A204.1 (cell line): ENCODE data around the gene MAP3K20.
"Not testable (repeated sequence)": the region's sequence is repeated elsewhere in the genome, so short reads cannot be mapped to it uniquely, and the experiment has no call there.

ENCODE experiments used
- FAIRE-seq: peaks from 2 replicates; lab custom pipeline; 2012; peaks lifted over from hg19 to GRCh38; lab: Jason Lieb, UNC

MAP3K20 gene

DNA sequence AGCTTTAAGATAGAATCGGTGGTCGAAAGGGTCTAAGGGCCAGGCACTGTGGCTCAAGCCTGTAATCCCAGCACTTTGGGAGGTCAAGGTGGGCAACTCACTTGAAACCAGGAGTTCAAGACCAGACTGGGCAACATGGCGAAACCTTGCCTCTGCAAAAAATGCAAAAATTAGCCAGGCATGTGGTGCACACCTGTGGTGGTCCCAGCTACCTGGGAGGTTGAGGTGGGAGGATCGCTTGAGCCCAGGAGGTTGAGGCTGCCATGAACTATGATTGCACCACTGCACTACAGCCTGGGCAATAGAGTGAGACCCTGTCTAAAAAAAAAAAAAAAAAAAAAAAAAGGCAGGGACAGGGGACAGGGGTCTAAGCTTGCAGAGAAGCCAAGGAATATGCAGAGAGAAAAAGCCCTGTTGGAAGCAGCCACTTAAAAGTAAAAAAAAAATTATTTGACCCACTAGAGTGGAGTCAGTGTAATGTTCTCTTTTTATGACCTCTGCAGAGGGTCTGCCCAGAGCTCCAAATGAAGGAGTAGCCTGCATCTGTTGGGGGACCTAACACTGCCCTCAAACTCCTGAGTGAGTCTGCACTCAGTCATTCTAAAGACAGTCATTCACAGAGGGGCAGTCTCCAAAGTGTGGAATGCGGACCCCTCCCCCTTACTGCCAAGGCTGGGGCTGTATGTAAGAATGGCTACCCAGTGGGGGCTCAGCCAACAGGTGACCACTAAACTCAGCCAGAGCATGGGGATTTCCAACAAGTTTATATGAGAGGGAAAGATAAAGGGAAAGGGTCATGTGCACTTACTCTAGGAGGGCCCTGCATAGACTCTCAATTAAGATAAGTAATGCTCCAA lies 160.5 kb downstream of the MAP3K20 start:
- FAIRE-seq = no peak

DNA sequence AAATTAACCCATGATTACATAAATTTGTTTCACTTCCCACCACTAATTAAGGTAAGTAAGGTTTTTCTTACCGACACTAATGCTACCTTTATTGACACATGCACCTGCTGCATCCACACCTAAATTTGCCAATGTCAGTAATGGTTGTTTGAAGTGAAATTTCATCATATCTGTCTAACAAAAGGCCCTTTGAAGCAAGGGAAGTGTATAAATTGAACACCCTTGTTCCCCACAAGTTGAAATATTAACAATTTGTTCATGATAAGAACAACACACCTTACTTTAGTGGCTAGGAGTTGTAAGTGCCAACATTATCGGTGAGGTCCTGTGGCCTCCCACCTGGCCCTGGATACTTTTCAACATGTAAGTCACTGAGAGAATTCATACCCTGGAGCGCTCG lies 162.7 kb downstream of the MAP3K20 start:
- FAIRE-seq = no peak

- no peak for FAIRE-seq
Observed at GRCh38 chr2:173238831-173239230, 163.2 kb downstream of the MAP3K20 start.

- no peak for FAIRE-seq
Observed at GRCh38 chr2:173239644-173240043, 164.0 kb downstream of the MAP3K20 start.

GRCh38 chr2:173240083-173240482 lies 164.4 kb downstream of the MAP3K20 start:
- no peak for FAIRE-seq

- FAIRE-seq = no peak
Observed at GRCh38 chr2:173241643-173242042, 166.0 kb downstream of the MAP3K20 start.

- no peak for FAIRE-seq
Observed at GRCh38 chr2:173247156-173247555, 171.5 kb downstream of the MAP3K20 start.

DNA sequence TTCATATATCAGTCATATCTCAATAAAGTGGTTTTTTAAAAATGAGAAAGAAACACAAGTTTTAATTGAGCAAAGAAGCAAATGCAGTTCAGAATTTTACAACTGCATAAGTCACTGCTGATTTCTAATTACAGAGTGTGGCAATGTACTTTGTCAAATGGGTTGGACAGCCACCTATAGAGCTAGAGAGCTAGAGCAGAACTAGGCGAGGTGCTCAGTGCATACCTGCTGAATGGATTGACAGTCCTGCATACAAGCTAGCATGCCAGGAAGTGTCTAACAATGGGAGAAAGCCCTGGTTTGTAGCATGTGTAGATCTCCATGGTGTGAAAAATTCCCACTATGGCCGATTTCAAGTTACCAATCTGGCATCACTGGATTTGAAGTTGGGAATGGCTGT lies 172.7 kb downstream of the MAP3K20 start:
- FAIRE-seq = no peak

DNA sequence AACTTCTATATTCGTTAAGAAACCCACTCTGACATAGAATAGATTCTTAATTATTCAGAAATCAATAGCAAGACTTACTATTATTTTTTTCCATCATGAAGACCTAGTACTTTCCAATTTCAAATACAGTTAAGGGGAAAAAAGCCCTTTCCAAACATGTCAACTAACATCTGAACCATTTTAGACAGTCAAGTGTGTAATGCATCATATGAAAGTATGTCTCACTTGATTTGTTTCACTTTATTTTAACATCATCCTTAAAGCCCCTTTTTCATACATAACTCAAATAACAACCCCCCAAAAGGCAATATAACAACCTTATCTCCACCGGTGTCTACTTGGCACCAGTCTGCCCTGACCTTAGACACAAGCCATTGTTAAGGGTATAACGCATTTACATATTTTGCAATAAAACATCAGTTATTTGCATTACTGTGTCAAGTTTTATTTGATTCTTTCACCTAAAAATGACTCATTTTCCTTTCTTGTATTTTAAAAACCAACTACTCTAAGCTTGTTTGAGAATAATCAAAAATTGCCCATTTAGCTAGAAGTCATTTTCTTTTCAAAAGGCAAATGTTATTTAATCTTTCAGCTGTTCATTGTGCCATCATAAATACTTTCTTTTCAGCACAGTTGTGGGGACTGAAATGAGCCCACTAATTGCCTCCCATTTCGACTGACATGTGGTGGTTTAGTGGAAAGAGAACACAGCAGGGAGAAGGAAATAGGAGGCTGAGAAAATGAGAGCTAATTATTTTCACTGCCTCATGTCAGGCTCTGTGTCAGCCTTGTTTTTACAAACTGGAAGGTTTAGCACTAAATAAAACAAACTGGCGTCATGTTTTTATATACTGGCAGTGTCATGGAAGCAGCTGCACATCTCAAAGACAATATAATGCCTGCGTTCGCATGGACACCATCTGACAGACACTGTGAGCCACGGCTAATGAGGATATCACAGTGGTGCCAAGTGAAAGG lies 174.3 kb downstream of the MAP3K20 start:
- no peak for FAIRE-seq

DNA sequence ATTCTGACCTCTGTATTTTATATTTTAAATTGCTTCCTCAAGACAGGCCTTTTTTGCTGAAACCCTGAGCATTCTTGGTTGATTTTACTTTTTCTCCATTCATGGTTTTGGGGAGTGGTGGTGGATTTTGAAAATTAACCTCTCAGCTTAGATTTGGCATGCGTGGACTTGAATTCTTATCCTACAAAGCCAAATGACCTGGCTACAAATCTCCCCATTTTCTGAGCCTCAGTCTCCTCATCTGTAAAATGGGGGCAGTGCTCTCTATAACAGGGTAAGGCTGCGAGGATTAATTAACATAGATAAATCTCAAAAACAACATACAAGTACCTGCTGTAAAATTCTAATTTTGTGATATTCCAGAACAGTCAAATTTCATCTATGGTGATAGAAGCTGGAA lies 175.6 kb downstream of the MAP3K20 start:
- no peak for FAIRE-seq

GRCh38 chr2:173252581-173252980 lies 176.9 kb downstream of the MAP3K20 start:
- FAIRE-seq = no peak

GRCh38 chr2:173254659-173255058 lies 179.0 kb downstream of the MAP3K20 start:
- FAIRE-seq = no peak

- no peak for FAIRE-seq
Observed at GRCh38 chr2:173258701-173259100, 183.1 kb downstream of the MAP3K20 start.

GRCh38 chr2:173262356-173262755 lies 186.7 kb downstream of the MAP3K20 start:
- FAIRE-seq = not testable (repeated sequence)

DNA sequence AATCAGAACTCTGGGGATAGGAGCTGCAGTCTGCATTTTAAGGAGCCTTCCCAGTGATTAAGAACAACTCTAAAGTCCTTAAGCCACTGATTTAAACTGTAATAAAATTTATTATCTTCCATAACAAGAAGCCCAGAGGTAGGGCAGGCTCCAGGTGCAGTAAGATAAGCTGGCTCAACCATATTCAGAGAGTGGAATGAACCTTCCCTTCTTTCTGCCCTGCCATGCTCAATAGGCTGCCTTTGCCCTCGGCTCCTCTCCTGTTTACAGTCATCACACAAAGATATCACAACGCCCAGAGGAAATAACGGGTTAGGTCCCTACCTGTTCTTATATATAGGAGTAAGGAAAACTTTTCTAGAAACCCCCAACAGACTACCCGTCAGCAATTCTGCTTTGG lies 188.5 kb downstream of the MAP3K20 start:
- no peak for FAIRE-seq

GRCh38 chr2:173264603-173265366 lies 189.1 kb downstream of the MAP3K20 start:
- no peak for FAIRE-seq

DNA sequence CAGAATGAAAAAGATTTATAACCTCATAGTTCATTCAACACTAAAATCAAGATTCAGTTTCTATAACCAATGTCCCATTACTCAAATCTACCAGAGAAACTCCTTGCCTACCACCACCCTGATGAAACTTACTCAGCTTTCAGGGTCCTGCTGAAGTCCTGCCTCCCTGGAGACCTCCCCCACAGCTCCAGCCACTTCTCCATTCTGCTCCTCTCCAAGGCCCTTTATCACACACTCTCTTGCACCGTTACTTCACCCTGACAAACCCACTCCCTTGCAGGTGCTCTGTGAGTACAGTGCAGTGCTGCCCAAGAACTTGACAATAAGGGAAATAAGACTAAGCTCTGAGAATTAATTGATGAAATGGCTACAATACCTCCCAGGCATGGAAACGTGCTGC lies 195.5 kb downstream of the MAP3K20 start:
- FAIRE-seq = no peak

DNA sequence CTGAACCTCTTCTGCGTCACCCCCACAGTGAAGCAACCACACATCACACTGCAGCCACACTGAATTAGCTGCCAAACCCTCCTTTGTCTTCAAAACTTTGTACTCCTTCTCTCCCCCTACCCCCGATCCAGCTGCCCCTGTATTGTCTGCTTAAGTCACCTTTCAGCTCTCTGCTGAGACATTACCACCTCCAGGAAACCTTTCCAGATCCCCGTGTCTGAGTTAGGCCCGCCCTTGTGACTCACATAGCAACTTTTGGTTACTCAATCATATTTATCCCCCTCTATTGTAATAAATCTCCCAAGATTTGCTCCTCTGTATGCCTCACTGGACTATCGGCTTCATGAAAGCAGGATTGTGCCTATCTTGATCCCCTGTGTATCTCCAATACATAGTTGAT lies 196.2 kb downstream of the MAP3K20 start:
- FAIRE-seq = no peak

DNA sequence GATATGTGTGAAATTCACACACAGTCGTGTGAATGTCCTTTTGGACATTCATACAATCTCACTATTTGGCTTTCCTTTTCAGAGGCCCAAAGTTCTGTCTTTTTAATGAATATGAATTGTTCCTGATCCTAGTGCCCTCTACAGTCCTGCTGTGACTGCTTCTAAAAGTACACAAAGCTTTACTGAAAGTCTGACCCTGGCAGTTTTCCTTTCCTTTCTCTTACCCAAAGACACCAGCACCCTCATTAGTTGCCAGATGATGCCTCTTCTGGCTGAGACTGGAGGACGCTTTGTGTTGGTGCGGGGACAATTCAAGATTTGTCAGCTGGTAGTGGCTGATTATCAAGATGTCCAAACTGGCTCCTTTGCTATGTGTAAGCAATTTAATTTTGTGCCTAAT lies 197.2 kb downstream of the MAP3K20 start:
- no peak for FAIRE-seq

- FAIRE-seq = no peak
Observed at GRCh38 chr2:173278794-173279526, 203.3 kb downstream of the MAP3K20 start.

DNA sequence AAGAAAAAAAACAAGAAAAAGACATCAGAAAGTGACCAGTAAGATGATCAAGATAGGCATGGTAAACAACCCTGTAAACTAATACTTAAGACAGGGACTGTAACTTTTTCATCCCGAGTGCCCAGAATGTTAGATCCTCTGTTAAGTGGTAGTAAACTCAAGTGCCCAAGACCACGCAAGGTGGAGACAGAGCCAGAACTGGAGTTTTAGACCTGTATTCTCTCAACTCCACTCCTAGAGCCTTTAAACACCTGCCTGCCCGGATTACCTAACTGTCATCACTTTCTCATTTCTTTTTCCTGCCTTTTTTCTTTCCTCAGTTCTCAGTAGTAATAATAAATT lies 203.9 kb downstream of the MAP3K20 start:
- no peak for FAIRE-seq

GRCh38 chr2:173280853-173281252 lies 205.2 kb downstream of the MAP3K20 start:
- FAIRE-seq = no peak
